ENCODE data around the gene SH3BP1.

DNA sequence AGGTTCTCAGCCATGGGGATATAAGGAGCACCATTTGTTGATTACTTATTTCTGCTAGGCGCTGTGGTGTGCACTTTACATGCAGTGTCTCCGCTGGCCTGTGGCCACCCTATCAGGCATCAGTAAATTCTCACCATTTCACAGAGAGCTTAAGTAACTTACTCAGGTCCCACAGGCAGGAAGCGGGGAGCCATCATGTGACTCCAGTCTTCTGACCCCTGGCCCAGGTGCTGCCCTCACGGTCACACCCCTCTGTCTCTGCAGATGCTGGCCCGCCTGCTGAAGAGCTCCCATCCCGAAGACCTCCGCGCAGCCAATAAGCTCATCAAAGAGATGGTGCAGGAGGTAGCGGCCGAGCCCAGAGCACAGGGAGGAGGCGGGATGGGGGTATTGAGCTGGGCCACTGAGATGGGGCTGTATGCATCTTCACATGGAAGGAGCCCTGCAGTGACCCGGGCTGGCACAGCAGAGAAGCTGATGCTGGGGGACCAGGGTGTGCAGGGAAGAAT, 18.1 kb upstream of the SH3BP1 start:
- TF ChIP-seq CTCF (IDR thresholded peaks at IDR 0.05) (no peak), POLR2A (IDR thresholded peaks at IDR 0.05) (no peak), EP300 (IDR thresholded peaks at IDR 0.05) (no peak), POLR2AphosphoS5 (IDR thresholded peaks at IDR 0.05) (no peak)

Measured in upper lobe of left lung (tissue), 4 donors.